ENCODE measurements around the gene AEBP1. TPM values are rescaled to one million over a fixed set of nuclear protein-coding genes. Genes with fewer than 3 reads are reported as not detected.

Gene AEBP1
- total RNA-seq, 4 donors from 2014 or later: 71.0 to 234 (median 156) TPM

- intact Hi-C loops (cut with DNase I): no loop called here
- no peaks in the 10 kb centered on the region for H3K27me3 ChIP-seq
- no peak overlapping the region for H3K4me3 ChIP-seq
- peaks cover 58 to 81% (median 77%) of the 10 kb centered on the region in 4 donors for H3K36me3 ChIP-seq
- no peaks in the 10 kb centered on the region for H3K9me3 ChIP-seq
- TF ChIP-seq POLR2AphosphoS5 (IDR thresholded peaks at IDR 0.05) (no peak), EP300 (IDR thresholded peaks at IDR 0.05) (no peak), POLR2A (IDR thresholded peaks at IDR 0.05; ENCODE audit: low read depth) (no peak), CTCF (IDR thresholded peaks at IDR 0.05) (no peak)
- 84% methylated on average over 8 of the region's 14 CpGs for WGBS
- no peak for DNase-seq (ENCODE audit: extremely low spot score)
- H3K27ac ChIP-seq (replicated peaks in 1 of 4): no peak overlapping the region
- H3K4me1 ChIP-seq: peaks cover 0 to 21% (median 9%) of the 10 kb centered on the region in 4 donors
Measured at GRCh38 chr7:44059219-44060090, 44.7 kb upstream of the AEBP1 start.

GRCh38 chr7:44060091-44060947, 43.8 kb upstream of the AEBP1 start:
- no peak for DNase-seq (ENCODE audit: extremely low spot score)
- Histone ChIP-seq H3K27ac (replicated peaks in 1 of 4) (no peak overlapping the region), H3K27me3 (no peaks in the 10 kb centered on the region), H3K9me3 (no peaks in the 10 kb centered on the region), H3K4me3 (no peak overlapping the region), H3K36me3 (peaks cover 58 to 73% (median 69%) of the 10 kb centered on the region in 4 donors), H3K4me1 (peaks cover 8 to 29% (median 18%) of the 10 kb centered on the region in 4 donors)
- 94% methylated on average over 16 of the region's 21 CpGs for WGBS
- intact Hi-C loops (cut with DNase I): no loop called here
- TF ChIP-seq POLR2A (IDR thresholded peaks at IDR 0.05; ENCODE audit: low read depth) (no peak), POLR2AphosphoS5 (IDR thresholded peaks at IDR 0.05) (no peak), EP300 (IDR thresholded peaks at IDR 0.05) (no peak), CTCF (IDR thresholded peaks at IDR 0.05) (no peak)

GRCh38 chr7:44060948-44061644, 43.0 kb upstream of the AEBP1 start:
- Histone ChIP-seq H3K27ac (replicated peaks in 1 of 4) (no peak overlapping the region), H3K9me3 (no peaks in the 10 kb centered on the region), H3K4me3 (no peak overlapping the region), H3K27me3 (no peaks in the 10 kb centered on the region), H3K36me3 (peaks cover 58 to 67% (median 65%) of the 10 kb centered on the region in 4 donors), H3K4me1 (peaks cover 16 to 37% (median 26%) of the 10 kb centered on the region in 4 donors)
- TF ChIP-seq CTCF (IDR thresholded peaks at IDR 0.05) (no peak), POLR2A (IDR thresholded peaks at IDR 0.05; ENCODE audit: low read depth) (no peak), EP300 (IDR thresholded peaks at IDR 0.05) (no peak), POLR2AphosphoS5 (IDR thresholded peaks at IDR 0.05) (no peak)
- intact Hi-C loops (cut with DNase I): no loop called here
- DNase-seq (ENCODE audit: extremely low spot score): no peak
- 82% methylated on average over 7 of the region's 8 CpGs for WGBS

GRCh38 chr7:44061645-44062179, 42.4 kb upstream of the AEBP1 start:
- Histone ChIP-seq H3K27ac (replicated peaks in 1 of 4) (no peak overlapping the region), H3K9me3 (no peaks in the 10 kb centered on the region), H3K27me3 (no peaks in the 10 kb centered on the region), H3K36me3 (peaks cover 52 to 61% (median 59%) of the 10 kb centered on the region in 4 donors), H3K4me1 (peaks cover 21 to 43% (median 30%) of the 10 kb centered on the region in 4 donors), H3K4me3 (no peak overlapping the region)
- no peak for TF ChIP-seq POLR2AphosphoS5 (IDR thresholded peaks at IDR 0.05)
- no peak for TF ChIP-seq CTCF (IDR thresholded peaks at IDR 0.05)
- TF ChIP-seq EP300 (IDR thresholded peaks at IDR 0.05): no peak
- TF ChIP-seq POLR2A (IDR thresholded peaks at IDR 0.05; ENCODE audit: low read depth): no peak
- intact Hi-C loops (cut with DNase I): no loop called here
- no peak for DNase-seq (ENCODE audit: extremely low spot score)
- WGBS: 83% methylated on average over 8 of the region's 8 CpGs

Data from esophagus muscularis mucosa (tissue), 4 donors.